IPS-15b (cell line): Measurements from ENCODE around the gene ABCA5.
"Not testable (repeated sequence)": the region's sequence is repeated elsewhere in the genome, so short reads cannot be mapped to it uniquely, and the experiment has no call there.

Experiments used
- H3K27me3 ChIP-seq: one replicate; pipeline ENCODE4 v1.6.1; 2013; ENCODE audit warnings: low read length; ENCODE audit not compliant: control insufficient read depth, insufficient read depth
- H3K36me3 ChIP-seq: one replicate; pipeline ENCODE4 v1.6.1; 2013; ENCODE audit warnings: low read length; ENCODE audit not compliant: control insufficient read depth, insufficient read depth
- H3K4me1 ChIP-seq: one replicate; pipeline ENCODE4 v1.6.1; 2013; ENCODE audit warnings: mild to moderate bottlenecking, low read length; ENCODE audit not compliant: control insufficient read depth, insufficient read depth
- H3K4me3 ChIP-seq: one replicate; pipeline ENCODE4 v1.5.1; 2013; ENCODE audit warnings: low read depth, low read length
- H3K9ac ChIP-seq: one replicate; pipeline ENCODE4 v1.6.1; 2013; ENCODE audit warnings: low read depth, mild to moderate bottlenecking, low read length
- H3K9me3 ChIP-seq: one replicate; pipeline ENCODE4 v1.6.1; 2013; ENCODE audit warnings: mild to moderate bottlenecking, low read length; ENCODE audit not compliant: control insufficient read depth, insufficient read depth

The ABCA5 gene

DNA sequence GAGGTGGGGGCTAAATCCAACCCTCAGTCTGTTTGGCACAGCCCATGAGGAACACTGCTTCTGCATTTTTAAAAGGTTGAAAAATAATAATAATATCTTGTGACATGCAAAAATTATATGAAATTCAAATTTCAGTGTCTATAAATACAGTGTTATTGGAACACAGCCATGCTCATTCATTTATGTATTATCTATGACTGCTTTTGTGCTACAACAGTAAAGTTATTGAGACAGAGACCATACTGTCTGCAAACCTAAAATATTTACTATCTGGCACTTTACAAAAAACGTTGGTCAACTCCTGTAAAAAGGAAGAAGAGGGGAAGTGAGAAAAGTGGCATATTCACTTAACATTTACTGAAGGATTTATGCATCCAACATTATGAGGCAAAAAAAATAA is 3.1 kb downstream of the ABCA5 start:
- no peak overlapping the region for H3K9ac ChIP-seq
- H3K9me3 ChIP-seq, result no peaks in the 10 kb centered on the region
- peaks cover 11% of the 10 kb centered on the region for H3K4me1 ChIP-seq
- peaks cover 23% of the 10 kb centered on the region for H3K27me3 ChIP-seq
- no peaks in the 10 kb centered on the region for H3K36me3 ChIP-seq
- H3K4me3 ChIP-seq, result no peak overlapping the region

DNA sequence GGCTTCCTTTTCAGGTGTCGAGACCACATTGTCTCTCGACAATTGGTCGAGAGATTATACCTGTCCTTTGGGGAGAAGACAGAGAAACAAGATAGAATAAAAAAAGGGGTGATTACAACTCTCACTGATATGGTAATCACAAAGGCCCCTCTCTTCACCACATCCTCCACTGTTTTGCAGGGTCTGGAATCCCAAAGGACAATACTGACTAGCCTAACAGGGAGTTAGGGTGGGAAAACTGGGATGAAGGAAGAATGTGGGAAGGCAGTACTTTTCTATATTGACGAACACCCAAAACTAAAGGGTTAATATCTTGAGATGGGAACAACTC is 6.1 kb downstream of the ABCA5 start:
- Histone ChIP-seq H3K9ac (no peak overlapping the region), H3K4me1 (peaks cover 11% of the 10 kb centered on the region), H3K9me3 (no peaks in the 10 kb centered on the region), H3K4me3 (no peak overlapping the region), H3K36me3 (no peaks in the 10 kb centered on the region), H3K27me3 (peaks cover 17% of the 10 kb centered on the region)

- no peak overlapping the region for H3K4me3 ChIP-seq
- no peaks in the 10 kb centered on the region for H3K9me3 ChIP-seq
- H3K4me1 ChIP-seq, result peaks cover 11% of the 10 kb centered on the region
- H3K27me3 ChIP-seq, result peaks cover 11% of the 10 kb centered on the region
- H3K9ac ChIP-seq, result no peak overlapping the region
- no peaks in the 10 kb centered on the region for H3K36me3 ChIP-seq
Observed at GRCh38 chr17:69320210-69320907, 6.6 kb downstream of the ABCA5 start.

GRCh38 chr17:69317625-69318024 is 9.3 kb downstream of the ABCA5 start:
- peaks cover 16% of the 10 kb centered on the region for H3K4me1 ChIP-seq
- no peaks in the 10 kb centered on the region for H3K36me3 ChIP-seq
- no peak overlapping the region for H3K4me3 ChIP-seq
- no peaks in the 10 kb centered on the region for H3K27me3 ChIP-seq
- H3K9ac ChIP-seq, result no peak overlapping the region
- no peaks in the 10 kb centered on the region for H3K9me3 ChIP-seq

GRCh38 chr17:69314246-69315065 is 12.5 kb downstream of the ABCA5 start:
- H3K9ac ChIP-seq, result no peak overlapping the region
- H3K4me1 ChIP-seq, result peaks cover 5% of the 10 kb centered on the region
- no peaks in the 10 kb centered on the region for H3K36me3 ChIP-seq
- no peaks in the 10 kb centered on the region for H3K27me3 ChIP-seq
- H3K4me3 ChIP-seq, result no peak overlapping the region
- H3K9me3 ChIP-seq, result no peaks in the 10 kb centered on the region

- Histone ChIP-seq H3K9ac (no peak overlapping the region), H3K36me3 (no peaks in the 10 kb centered on the region), H3K4me1 (no peaks in the 10 kb centered on the region), H3K27me3 (no peaks in the 10 kb centered on the region), H3K4me3 (no peak overlapping the region), H3K9me3 (peaks cover 2% of the 10 kb centered on the region)
Observed at GRCh38 chr17:69305177-69305576, 21.8 kb downstream of the ABCA5 start.

- Histone ChIP-seq H3K9me3 (peaks cover 3% of the 10 kb centered on the region), H3K4me1 (no peaks in the 10 kb centered on the region), H3K9ac (no peak overlapping the region), H3K4me3 (no peak overlapping the region), H3K36me3 (no peaks in the 10 kb centered on the region), H3K27me3 (no peaks in the 10 kb centered on the region)
Observed at GRCh38 chr17:69302682-69303081, 24.3 kb downstream of the ABCA5 start.

- H3K9ac ChIP-seq, result no peak overlapping the region
- H3K36me3 ChIP-seq, result no peaks in the 10 kb centered on the region
- H3K4me3 ChIP-seq, result no peak overlapping the region
- H3K27me3 ChIP-seq, result no peaks in the 10 kb centered on the region
- no peaks in the 10 kb centered on the region for H3K4me1 ChIP-seq
- H3K9me3 ChIP-seq, result peaks cover 3% of the 10 kb centered on the region
Observed at GRCh38 chr17:69300222-69300621, 26.7 kb downstream of the ABCA5 start.

- H3K4me1 ChIP-seq, H3K9ac ChIP-seq, H3K4me3 ChIP-seq, H3K36me3 ChIP-seq, H3K9me3 ChIP-seq, H3K27me3 ChIP-seq: not testable (repeated sequence)
Observed at GRCh38 chr17:69298120-69298722, 28.7 kb downstream of the ABCA5 start.

- no peaks in the 10 kb centered on the region for H3K9me3 ChIP-seq
- H3K36me3 ChIP-seq, result no peaks in the 10 kb centered on the region
- H3K4me3 ChIP-seq, result no peak overlapping the region
- H3K9ac ChIP-seq, result no peak overlapping the region
- no peaks in the 10 kb centered on the region for H3K4me1 ChIP-seq
- no peaks in the 10 kb centered on the region for H3K27me3 ChIP-seq
Observed at GRCh38 chr17:69287168-69287567, 39.8 kb downstream of the ABCA5 start.

DNA sequence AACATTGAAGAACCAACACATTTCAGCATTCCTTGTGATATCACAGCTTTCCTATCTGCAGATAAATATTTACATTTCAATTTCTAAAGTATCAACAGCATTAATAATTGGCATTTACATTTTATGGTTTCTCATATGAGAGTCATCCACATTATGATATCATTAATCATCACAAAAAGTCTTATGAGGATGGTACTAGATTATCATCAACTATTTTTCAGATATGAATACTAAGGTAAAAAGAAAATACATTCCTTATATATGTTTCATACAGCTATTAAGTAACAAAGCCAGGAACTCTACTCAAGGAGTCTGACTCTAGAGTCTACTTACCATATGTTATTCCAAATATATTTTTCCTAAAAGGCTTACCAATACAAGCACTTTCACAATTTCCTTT is 40.7 kb downstream of the ABCA5 start:
- Histone ChIP-seq H3K36me3 (no peaks in the 10 kb centered on the region), H3K4me3 (no peak overlapping the region), H3K9me3 (no peaks in the 10 kb centered on the region), H3K4me1 (no peaks in the 10 kb centered on the region), H3K9ac (no peak overlapping the region), H3K27me3 (no peaks in the 10 kb centered on the region)

DNA sequence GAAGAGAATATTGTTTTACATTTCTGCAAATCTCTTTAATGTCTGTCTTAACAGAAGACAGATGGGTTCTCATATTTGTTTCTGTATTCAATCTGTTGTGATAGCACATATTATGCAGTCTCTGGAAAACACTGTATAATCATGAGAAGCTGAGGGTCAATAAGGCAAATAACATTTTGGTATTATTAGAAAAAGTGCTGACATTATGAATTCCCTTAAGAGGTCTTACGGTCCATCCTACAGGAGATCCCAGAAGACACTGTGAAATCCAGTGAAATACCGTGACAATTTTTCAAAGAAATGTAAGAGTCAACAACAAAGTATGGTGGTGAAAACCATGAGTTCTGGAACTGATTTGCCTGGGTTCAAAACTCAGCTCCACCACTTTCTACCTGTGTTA is 42.3 kb downstream of the ABCA5 start:
- Histone ChIP-seq H3K27me3 (no peaks in the 10 kb centered on the region), H3K9me3 (no peaks in the 10 kb centered on the region), H3K9ac (no peak overlapping the region), H3K4me1 (no peaks in the 10 kb centered on the region), H3K36me3 (no peaks in the 10 kb centered on the region), H3K4me3 (no peak overlapping the region)
